OCI-LY1 (cell line): ENCODE data around the gene NOTUM.

Experiments used
- CTCF ChIP-seq: fragments of 200-600 bp; sonication (generic), shearing (Covaris generic); IDR thresholded peaks from 2 replicates; pipeline ENCODE4 v1.5.1; 2017; ENCODE audit warnings: mild to moderate bottlenecking, antibody characterized with exemption, low read length, moderate library complexity, mixed read lengths
- EZH2 ChIP-seq: fragments of 200-600 bp; sonication (generic), shearing (Covaris generic); IDR thresholded peaks from 2 replicates; pipeline ENCODE4 v1.8.0; 2017; ENCODE audit warnings: borderline replicate concordance, mixed run types, mild to moderate bottlenecking, antibody characterized with exemption, low read length, moderate library complexity, mixed read lengths

GRCh38 chr17:81964081-81964849, 3.3 kb upstream of the NOTUM start:
- no peak for TF ChIP-seq CTCF
- TF ChIP-seq EZH2: no peak
